Measurements from ENCODE around the gene DAAM1. TPM values are rescaled to one million over a fixed set of nuclear protein-coding genes. Genes with fewer than 3 reads are reported as not detected.
A peak's percentile ranks its signal among the peaks of the same experiment; 100 is the strongest.

Gene DAAM1
- total RNA-seq, 1 donor from 2014 or later: 64.3 TPM

DNA sequence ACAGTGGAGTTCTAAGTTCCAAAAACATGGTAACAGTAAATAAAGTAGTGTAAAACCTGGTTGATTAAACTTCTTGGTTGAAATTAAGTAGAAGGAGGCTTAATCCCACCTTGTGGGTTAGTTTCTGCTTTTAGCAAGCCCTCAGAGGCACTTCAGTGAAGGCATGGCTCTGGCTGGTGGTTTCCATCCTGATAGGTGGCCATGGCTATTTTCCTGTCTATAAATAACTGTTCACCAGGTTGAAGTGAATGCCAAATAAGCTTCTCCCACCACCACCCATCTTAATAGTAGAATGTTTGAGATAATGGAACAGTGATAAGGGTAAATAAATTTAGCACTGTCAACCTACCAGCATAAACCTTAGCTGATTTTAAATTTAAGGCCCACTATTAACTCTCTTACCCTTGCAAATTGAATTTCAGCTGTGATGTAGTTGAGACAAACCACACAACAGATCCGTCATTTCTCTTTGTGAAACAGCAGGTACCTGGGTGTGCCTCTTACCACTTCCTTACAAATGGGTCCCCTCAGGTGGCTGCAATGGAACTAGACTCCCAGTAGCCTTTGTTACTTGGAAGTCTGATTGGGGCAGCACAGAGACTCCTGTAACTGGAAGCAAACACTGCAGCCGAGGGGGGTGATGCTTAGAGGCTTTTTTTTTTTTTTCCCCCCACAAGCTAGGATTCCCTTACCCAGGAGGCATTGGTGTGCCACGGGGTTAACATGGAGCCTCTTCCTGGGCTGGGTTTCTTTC is 41.4 kb downstream of the DAAM1 start:
- Mint-ChIP-seq H3K27me3 (no peaks in the 10 kb centered on the region), H3K36me3 (peaks cover 3% of the 10 kb centered on the region), H3K9me3 (no peaks in the 10 kb centered on the region), H3K4me3 (no peak overlapping the region), H3K27ac (no peak overlapping the region), H3K4me1 (ENCODE audit: unreplicated experiment) (peaks cover 5% of the 10 kb centered on the region)
- DNase-seq (ENCODE audit: extremely low spot score, unreplicated experiment): no peak
- TF ChIP-seq CTCF (conservative IDR thresholded peaks at IDR 0.05): no peak

GRCh38 chr14:59236195-59236594 is 47.7 kb downstream of the DAAM1 start:
- no peak for TF ChIP-seq CTCF (conservative IDR thresholded peaks at IDR 0.05)
- Mint-ChIP-seq H3K27ac (no peak overlapping the region), H3K4me3 (no peak overlapping the region), H3K27me3 (no peaks in the 10 kb centered on the region), H3K36me3 (peaks cover 6% of the 10 kb centered on the region), H3K4me1 (ENCODE audit: unreplicated experiment) (peaks cover 16% of the 10 kb centered on the region), H3K9me3 (no peaks in the 10 kb centered on the region)
- no peak for DNase-seq (ENCODE audit: extremely low spot score, unreplicated experiment)

- Mint-ChIP-seq H3K4me3 (no peak overlapping the region), H3K9me3 (no peaks in the 10 kb centered on the region), H3K27me3 (no peaks in the 10 kb centered on the region), H3K36me3 (peaks cover 3% of the 10 kb centered on the region), H3K27ac (peak overlapping the region; percentile 31), H3K4me1 (ENCODE audit: unreplicated experiment) (peaks cover 16% of the 10 kb centered on the region)
- TF ChIP-seq CTCF (conservative IDR thresholded peaks at IDR 0.05): no peak
- DNase-seq (ENCODE audit: extremely low spot score, unreplicated experiment): no peak
Measured at GRCh38 chr14:59238216-59238615, 49.7 kb downstream of the DAAM1 start.

- Mint-ChIP-seq H3K9me3 (peaks cover 6% of the 10 kb centered on the region), H3K4me1 (ENCODE audit: unreplicated experiment) (peaks cover 16% of the 10 kb centered on the region), H3K27me3 (no peaks in the 10 kb centered on the region), H3K4me3 (no peak overlapping the region), H3K27ac (no peak overlapping the region), H3K36me3 (peaks cover 3% of the 10 kb centered on the region)
- TF ChIP-seq CTCF (conservative IDR thresholded peaks at IDR 0.05): no peak
- DNase-seq (ENCODE audit: extremely low spot score, unreplicated experiment): no peak
Measured at GRCh38 chr14:59239022-59239421, 50.6 kb downstream of the DAAM1 start.

- H3K27ac Mint-ChIP-seq: no peak overlapping the region
- peaks cover 6% of the 10 kb centered on the region for H3K9me3 Mint-ChIP-seq
- peaks cover 24% of the 10 kb centered on the region for H3K4me1 Mint-ChIP-seq (ENCODE audit: unreplicated experiment)
- TF ChIP-seq CTCF (conservative IDR thresholded peaks at IDR 0.05): no peak
- no peak for DNase-seq (ENCODE audit: extremely low spot score, unreplicated experiment)
- H3K4me3 Mint-ChIP-seq: no peak overlapping the region
- H3K36me3 Mint-ChIP-seq: peaks cover 3% of the 10 kb centered on the region
- H3K27me3 Mint-ChIP-seq: no peaks in the 10 kb centered on the region
Measured at GRCh38 chr14:59240356-59240755, 51.9 kb downstream of the DAAM1 start.
